GM19395 (cell line): Measurements from ENCODE around the gene ATG9A.

ENCODE experiments used
- ATAC-seq: cut with Tn5 transposase; IDR thresholded peaks from one replicate; pipeline ENCODE4 v1.9.1; 2021; ENCODE audit warnings: mild to moderate bottlenecking, moderate library complexity; ENCODE audit not compliant: unreplicated experiment

The ATG9A gene

GRCh38 chr2:219178377-219179175 is 50.9 kb downstream of the ATG9A start:
- peak; percentile 20 for ATAC-seq

- ATAC-seq = peak; percentile 55
Measured at GRCh38 chr2:219177552-219178376, 51.7 kb downstream of the ATG9A start, which contains the start of gene RETREG2. Gene RETREG2 (plus strand): TSS chr2:219178275. CDS start chr2:219178353, 78 bp downstream.

GRCh38 chr2:219176818-219177551 is 52.5 kb downstream of the ATG9A start, which contains the start of gene CNPPD1:
Gene CNPPD1 (minus strand): TSS chr2:219176925. CDS start chr2:219176828, 97 bp downstream.
- peak; percentile 70 for ATAC-seq

GRCh38 chr2:219175928-219176817 is 53.3 kb downstream of the ATG9A start:
- peak; percentile 36 for ATAC-seq

- ATAC-seq = no peak
Measured at GRCh38 chr2:219175486-219175885, 54.0 kb downstream of the ATG9A start.

GRCh38 chr2:219174801-219175200 is 54.6 kb downstream of the ATG9A start:
- ATAC-seq = no peak

GRCh38 chr2:219174146-219174545 is 55.3 kb downstream of the ATG9A start:
- no peak for ATAC-seq

- no peak for ATAC-seq
Measured at GRCh38 chr2:219173176-219173575, 56.3 kb downstream of the ATG9A start.

- no peak for ATAC-seq
Measured at GRCh38 chr2:219172231-219173154, 56.9 kb downstream of the ATG9A start.

- no peak for ATAC-seq
Measured at GRCh38 chr2:219171231-219171651, 58.2 kb downstream of the ATG9A start.

GRCh38 chr2:219169930-219170654 is 59.3 kb downstream of the ATG9A start, which contains the start of gene SLC23A3:
Gene SLC23A3 (minus strand): TSS chr2:219170029. CDS start chr2:219169984, 45 bp downstream.
- ATAC-seq = no peak
